Coronary artery (tissue), 2 donors: ENCODE data around the gene DISP3.

Experiments
- DNase-seq: peaks from one replicate; pipeline ENCODE4 v3.0.0-alpha.2; 2017; ENCODE audit warnings: low spot score
- H3K27ac ChIP-seq, 2 donors: fragments of 200-600 bp; sonication (generic); one replicate each; pipeline ENCODE4 v1.5.1; 2016 to 2019
- H3K4me3 ChIP-seq: fragments of 200-600 bp; sonication (generic); 2 replicates; pipeline ENCODE4 v1.5.1; 2016; ENCODE audit warnings: mild to moderate bottlenecking, moderate library complexity
- TF ChIP-seq, protein P1 (sequence below): fragments of 200-600 bp; sonication (generic); IDR thresholded peaks from one replicate; pipeline ENCODE4 v1.5.1; 2019; ENCODE audit warnings: antibody characterized with exemption

The DISP3 gene

DNA sequence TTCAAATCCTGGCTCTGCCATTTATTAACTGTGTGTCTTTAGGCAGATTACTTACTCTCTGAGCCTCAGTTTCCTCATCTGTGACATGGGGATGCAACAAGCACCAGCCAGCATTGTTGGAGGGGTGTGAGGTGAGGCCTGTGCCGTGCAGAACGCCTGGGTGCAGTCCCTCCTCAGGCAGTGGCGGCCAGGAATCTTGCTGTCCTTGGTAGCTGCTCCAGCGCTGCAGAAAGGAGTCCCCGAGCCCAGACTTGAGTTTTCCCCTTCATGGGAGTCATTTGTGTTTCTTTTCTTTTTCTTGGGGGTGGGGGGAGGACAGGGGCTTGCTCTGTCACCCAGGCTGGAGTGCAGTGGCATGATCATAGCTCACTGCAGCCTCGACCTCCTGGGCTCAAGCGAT lies 46.6 kb downstream of the DISP3 start:
- Histone ChIP-seq H3K4me3 (no peak overlapping the region), H3K27ac (no peak overlapping the region)
- DNase-seq: no peak
- TF ChIP-seq, protein P1, sequence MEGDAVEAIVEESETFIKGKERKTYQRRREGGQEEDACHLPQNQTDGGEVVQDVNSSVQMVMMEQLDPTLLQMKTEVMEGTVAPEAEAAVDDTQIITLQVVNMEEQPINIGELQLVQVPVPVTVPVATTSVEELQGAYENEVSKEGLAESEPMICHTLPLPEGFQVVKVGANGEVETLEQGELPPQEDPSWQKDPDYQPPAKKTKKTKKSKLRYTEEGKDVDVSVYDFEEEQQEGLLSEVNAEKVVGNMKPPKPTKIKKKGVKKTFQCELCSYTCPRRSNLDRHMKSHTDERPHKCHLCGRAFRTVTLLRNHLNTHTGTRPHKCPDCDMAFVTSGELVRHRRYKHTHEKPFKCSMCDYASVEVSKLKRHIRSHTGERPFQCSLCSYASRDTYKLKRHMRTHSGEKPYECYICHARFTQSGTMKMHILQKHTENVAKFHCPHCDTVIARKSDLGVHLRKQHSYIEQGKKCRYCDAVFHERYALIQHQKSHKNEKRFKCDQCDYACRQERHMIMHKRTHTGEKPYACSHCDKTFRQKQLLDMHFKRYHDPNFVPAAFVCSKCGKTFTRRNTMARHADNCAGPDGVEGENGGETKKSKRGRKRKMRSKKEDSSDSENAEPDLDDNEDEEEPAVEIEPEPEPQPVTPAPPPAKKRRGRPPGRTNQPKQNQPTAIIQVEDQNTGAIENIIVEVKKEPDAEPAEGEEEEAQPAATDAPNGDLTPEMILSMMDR: no peak

DNA sequence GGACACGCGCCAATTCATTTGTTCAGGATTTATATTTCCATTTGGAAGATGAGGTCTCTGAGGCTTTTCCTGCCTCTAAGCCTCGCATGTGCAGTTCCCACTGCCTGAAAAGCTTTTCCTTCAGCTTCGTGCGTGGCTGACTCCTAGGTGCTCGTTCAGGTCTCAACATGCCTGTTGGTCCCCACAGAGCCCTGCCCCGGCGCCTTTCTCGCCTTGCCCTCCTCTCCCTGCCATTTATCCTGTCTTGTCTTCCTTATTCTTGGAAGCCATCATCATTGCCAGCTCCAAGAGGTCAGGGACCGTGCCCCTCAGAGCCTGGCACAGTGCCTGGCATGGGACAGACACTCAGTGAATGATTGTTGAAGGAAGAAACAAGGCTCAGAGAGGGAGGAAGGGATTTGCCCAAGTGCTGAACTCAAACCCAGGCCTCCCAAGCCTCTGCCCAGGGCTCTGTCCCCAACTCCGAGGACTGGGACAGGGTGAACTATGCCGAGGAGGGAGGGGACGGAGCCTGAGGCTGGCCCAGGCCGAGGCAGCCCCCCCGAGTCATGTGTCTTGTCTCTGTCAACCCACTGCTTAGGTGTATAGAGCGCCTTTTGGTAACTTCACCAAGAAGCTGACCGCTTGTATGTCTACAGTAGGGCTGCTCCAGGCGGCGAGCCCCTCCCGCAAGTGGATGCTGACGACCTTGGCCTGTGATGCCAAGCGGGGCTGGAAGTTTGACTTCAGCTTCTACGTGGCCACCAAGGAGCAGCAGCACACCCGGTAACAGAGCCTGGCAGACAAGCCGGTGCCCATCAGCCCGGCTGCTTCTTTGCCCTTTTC lies 47.3 kb downstream of the DISP3 start:
- DNase-seq: no peak
- Histone ChIP-seq H3K27ac (no peak overlapping the region), H3K4me3 (no peak overlapping the region)
- TF ChIP-seq, protein P1: no peak

DNA sequence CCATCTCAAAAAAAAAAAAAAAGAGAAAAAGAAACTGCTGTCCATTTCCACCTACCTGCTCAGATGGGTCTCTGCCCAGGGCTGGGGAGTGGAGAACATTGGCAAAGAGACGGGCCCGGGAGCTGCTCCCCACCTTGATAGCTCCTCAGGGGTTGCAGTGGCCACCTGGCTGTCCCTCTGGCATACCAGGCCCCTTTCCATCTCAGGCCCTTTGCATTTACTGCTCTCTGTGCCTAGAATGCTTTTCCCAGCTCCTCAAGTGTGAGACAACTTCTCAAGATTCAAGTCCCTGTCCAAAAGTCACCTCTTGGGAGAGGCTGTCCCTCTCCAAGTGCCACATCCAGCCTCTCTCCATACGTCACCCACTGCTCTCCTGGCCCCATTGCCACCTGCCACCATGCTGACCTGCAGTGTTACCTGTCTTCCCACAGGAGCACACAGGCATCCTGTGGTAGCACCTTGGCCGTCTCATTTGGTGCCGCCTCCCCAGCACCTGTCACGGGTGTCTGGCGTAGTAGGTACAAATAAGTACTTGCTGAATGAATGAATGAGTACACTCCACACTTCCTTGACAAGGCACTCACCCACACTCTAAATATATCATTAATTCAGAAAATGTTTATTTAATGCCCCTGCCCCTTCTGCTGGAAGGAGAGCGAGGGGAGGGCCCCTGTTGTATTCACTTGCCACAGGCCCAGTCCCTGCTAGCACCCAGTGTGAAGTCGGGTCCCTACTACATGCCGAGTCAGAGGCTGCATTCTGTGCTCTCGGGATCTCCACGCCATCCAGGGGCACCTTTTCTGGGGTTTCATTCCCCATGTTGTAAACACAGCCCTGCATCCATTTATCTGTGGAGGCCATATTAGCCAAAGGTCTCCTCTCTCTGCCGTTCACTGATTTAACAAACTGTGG lies 48.8 kb downstream of the DISP3 start:
- DNase-seq: no peak
- TF ChIP-seq, protein P1: no peak
- H3K27ac ChIP-seq: no peak overlapping the region
- no peak overlapping the region for H3K4me3 ChIP-seq

DNA sequence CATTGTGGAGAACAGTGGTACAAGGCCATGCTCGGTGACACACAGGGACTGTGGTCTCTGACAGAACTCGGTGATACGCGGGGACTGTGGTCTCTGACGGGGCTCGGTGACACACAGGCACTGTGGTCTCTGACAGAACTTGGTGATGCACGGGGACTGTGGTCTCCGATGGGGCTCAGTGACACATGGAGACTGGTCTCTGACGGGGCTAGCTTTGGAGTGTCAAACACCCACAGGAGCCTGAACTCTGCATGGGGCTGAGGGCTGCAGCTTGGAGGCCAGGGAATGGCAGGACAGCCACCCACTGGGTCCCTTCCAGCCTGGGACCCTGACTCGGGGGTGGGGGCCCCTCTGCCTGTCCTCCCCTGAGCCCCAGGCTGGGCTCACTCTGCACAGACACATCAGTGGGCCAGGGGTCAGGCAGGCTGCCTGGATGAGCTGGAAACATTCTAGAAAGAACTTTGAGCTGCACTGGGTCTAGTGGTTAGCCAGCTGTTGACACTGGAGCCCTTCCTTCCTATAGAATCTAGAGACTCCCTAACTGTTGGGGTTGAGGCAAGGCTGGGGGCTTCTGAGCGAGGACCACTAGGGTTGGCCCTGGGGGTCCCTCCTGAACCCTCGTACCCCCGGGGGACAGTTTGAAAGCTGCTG lies 49.8 kb downstream of the DISP3 start:
- TF ChIP-seq, protein P1: no peak
- DNase-seq: peak; percentile 58

DNA sequence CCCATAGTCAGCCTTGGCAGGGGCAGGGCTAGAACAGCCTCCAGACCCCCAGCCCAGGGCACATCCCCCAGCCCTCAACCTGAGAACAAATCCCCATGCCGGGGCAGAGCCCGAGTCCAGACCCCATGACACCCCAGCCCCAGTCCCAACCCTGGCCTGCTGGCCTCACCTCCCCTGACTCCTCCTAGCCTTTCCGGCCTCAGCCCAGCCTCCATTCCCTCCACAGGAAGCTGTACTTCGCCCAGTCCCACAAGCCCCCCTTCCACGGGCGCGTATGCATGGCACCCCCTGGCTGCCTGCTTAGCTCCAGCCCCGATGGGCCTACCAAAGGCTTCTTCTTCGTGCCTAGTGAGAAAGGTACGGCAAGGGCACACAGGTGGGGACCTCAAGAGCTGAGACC lies 50.4 kb downstream of the DISP3 start:
- Histone ChIP-seq H3K27ac (no peak overlapping the region), H3K4me3 (no peak overlapping the region)
- TF ChIP-seq, protein P1: no peak
- no peak for DNase-seq

More for the DNA sequence above, 49.8 kb downstream of the DISP3 start:
- no peak overlapping the region for H3K4me3 ChIP-seq
- H3K27ac ChIP-seq: no peak overlapping the region

DNA sequence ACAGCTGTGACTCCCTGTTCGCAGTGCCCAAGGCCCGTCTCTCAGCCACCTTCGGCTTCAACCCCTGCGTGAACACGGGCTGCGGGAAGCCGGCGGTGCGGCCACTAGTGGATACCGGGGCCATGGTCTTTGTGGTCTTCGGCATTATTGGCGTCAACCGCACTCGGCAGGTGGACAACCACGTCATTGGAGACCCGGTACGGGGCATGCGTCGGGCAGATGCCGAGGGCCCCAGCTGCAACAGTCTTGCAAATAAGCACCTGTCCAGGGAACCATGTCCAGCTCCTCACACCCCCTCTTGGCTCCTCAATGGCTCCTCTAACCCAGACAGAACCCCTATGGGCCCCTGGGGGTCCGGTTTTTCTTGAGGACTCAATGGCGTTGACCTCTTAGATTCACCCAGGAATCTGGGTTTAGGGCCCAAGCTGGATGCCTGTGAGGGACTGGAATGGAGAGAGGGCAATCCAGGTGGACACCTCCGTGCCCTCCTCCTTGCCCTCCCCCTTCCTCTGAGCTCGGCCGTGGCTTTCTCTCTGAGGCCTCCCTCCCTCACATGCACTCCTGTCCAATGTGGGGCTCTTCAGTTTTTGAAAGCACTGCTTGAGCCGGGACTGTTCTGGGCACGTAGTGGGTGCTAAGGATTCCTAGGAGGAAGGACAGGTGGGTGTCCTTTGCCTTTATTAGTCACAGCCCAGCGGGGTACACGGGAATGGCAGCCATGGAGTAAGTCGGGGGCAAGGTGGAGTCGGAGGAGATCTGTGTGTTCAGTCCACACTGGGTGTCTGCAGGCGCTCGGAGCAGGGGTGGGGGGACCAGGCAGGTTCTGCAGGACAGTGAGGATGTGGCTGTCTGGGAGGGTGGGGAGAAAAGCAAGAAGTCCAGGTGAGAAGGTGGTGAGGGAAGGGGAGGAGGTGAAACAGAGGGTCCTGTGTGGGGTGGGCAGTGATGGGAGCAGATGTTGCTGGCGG lies 51.1 kb downstream of the DISP3 start:
- DNase-seq: no peak
- Histone ChIP-seq H3K27ac (no peak overlapping the region), H3K4me3 (no peak overlapping the region)
- TF ChIP-seq, protein P1: no peak
